OCI-LY1 (cell line): Measurements from ENCODE around the gene DSG4.

Experiments used
- EZH2 ChIP-seq: fragments of 200-600 bp; sonication (generic), shearing (Covaris generic); IDR thresholded peaks from 2 replicates; pipeline ENCODE4 v1.8.0; 2017; ENCODE audit warnings: borderline replicate concordance, mixed run types, mild to moderate bottlenecking, antibody characterized with exemption, low read length, moderate library complexity, mixed read lengths
- TF ChIP-seq, protein P1 (sequence below): fragments of 200-600 bp; sonication (generic), shearing (Covaris generic); IDR thresholded peaks from 2 replicates; pipeline ENCODE4 v1.5.1; 2017; ENCODE audit warnings: mild to moderate bottlenecking, antibody characterized with exemption, low read length, moderate library complexity, mixed read lengths

DNA sequence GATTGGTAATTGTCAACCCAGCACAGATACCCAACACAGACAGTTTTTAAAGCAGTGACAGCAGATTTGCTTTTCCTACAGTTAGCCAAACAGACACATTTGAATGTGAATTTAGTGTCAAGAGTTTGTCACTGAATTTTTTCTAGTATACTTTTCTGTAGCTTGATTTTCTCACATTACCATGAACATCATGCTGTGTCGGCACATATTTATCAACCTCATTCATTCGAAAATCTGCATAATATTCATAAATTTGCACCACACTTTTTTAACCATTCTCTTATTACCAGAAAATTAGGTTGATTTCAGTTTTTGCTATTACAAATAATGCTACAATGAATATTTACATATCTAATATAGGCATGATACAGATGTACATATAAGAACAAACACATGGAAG lies 43.9 kb downstream of the DSG4 start:
- TF ChIP-seq, protein P1, sequence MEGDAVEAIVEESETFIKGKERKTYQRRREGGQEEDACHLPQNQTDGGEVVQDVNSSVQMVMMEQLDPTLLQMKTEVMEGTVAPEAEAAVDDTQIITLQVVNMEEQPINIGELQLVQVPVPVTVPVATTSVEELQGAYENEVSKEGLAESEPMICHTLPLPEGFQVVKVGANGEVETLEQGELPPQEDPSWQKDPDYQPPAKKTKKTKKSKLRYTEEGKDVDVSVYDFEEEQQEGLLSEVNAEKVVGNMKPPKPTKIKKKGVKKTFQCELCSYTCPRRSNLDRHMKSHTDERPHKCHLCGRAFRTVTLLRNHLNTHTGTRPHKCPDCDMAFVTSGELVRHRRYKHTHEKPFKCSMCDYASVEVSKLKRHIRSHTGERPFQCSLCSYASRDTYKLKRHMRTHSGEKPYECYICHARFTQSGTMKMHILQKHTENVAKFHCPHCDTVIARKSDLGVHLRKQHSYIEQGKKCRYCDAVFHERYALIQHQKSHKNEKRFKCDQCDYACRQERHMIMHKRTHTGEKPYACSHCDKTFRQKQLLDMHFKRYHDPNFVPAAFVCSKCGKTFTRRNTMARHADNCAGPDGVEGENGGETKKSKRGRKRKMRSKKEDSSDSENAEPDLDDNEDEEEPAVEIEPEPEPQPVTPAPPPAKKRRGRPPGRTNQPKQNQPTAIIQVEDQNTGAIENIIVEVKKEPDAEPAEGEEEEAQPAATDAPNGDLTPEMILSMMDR = no peak
- no peak for TF ChIP-seq EZH2
